Epithelial cell of proximal tubule (primary cell): ENCODE measurements around the gene SULT1E1. TPM values are rescaled to one million over a fixed set of nuclear protein-coding genes. Genes with fewer than 3 reads are reported as not detected.
A peak's percentile ranks its signal among the peaks of the same experiment; 100 is the strongest.
"Not testable (repeated sequence)": the region's sequence is repeated elsewhere in the genome, so short reads cannot be mapped to it uniquely, and the experiment has no call there.

ENCODE experiments used
- DNase-seq: peaks from one replicate; pipeline ENCODE4 v3.0.0-alpha.2; 2011; ENCODE audit warnings: low read depth
- H3K4me3 ChIP-seq: 2 replicates; pipeline ENCODE4 v1.5.1; 2011; ENCODE audit warnings: low read depth, mild to moderate bottlenecking, low read length
- total RNA-seq: library from RNA; depleted of rRNA; stranded (reverse); fragments of >200 nt; gene quantifications from 2 replicates; pipeline ENCODE4 v1.2.3, GENCODE V29; 2015
- TF ChIP-seq, protein P1 (sequence below): conservative IDR thresholded peaks from 2 replicates; pipeline ENCODE4 v1.5.1; 2012; ENCODE audit warnings: low read depth, mild to moderate bottlenecking, low read length

SULT1E1 gene
- total RNA-seq, 1 donor from 2014 or later, result not detected

GRCh38 chr4:69828828-69829227 lies 31.1 kb downstream of the SULT1E1 start:
- TF ChIP-seq, protein P1, sequence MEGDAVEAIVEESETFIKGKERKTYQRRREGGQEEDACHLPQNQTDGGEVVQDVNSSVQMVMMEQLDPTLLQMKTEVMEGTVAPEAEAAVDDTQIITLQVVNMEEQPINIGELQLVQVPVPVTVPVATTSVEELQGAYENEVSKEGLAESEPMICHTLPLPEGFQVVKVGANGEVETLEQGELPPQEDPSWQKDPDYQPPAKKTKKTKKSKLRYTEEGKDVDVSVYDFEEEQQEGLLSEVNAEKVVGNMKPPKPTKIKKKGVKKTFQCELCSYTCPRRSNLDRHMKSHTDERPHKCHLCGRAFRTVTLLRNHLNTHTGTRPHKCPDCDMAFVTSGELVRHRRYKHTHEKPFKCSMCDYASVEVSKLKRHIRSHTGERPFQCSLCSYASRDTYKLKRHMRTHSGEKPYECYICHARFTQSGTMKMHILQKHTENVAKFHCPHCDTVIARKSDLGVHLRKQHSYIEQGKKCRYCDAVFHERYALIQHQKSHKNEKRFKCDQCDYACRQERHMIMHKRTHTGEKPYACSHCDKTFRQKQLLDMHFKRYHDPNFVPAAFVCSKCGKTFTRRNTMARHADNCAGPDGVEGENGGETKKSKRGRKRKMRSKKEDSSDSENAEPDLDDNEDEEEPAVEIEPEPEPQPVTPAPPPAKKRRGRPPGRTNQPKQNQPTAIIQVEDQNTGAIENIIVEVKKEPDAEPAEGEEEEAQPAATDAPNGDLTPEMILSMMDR, result peak; percentile 1
- DNase-seq, result no peak
- H3K4me3 ChIP-seq, result no peak overlapping the region

GRCh38 chr4:69825056-69825455 lies 34.9 kb downstream of the SULT1E1 start:
- DNase-seq, H3K4me3 ChIP-seq: not testable (repeated sequence)

DNA sequence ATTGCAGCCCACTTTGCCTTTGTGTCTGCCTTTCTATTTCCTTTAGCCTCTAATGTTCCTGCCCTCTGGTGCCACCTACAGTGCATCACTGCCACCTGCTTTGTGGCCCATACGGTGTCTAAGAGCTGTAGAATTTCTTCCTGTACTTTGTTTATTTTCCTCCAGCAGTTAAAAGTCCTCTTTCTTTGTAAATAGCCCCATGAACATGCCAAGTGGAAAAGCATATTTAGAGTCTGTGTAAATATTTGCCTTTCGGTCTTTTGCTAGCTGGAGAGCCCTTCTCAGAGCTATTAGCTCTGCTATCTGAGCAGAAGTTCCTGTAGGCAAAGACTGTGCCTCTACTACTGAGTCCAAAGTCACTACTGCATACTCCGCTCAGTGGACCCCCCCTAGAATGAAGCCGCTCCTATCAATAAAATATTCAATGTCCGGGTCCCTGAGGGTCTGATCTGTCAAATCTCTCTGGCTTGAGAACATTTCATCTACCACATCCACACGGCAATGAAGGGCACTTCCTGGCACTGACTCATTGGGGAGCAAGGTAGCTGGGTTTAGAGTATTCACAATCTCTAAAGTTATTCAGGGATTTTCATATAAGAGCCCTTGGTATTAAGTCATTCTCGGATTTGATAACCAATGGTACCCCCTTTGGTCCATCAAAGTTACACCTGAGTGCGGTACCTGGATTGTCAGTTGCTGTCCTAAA lies 36.3 kb downstream of the SULT1E1 start:
- TF ChIP-seq, protein P1, result peak; percentile 91
- no peak for DNase-seq

DNA sequence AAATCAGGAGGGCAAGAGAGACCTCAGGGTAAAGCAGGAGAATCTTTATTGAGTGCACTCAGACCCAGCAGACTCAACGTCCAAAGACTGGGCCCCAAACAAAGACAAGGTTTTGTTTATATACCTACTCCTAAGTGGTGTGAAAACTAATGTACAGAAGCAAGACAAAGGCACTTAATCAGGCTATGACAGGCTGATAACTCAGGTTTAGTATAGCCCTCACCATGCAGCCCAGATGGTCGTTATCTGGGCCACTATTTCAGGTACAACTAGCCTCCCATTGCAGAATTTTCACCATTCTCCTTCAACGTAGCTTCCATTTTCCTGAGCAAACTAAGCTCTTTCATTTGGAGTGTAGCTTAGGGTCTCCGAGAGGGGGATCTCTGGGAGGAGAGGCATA lies 36.9 kb downstream of the SULT1E1 start:
- TF ChIP-seq, protein P1, result no peak
- no peak overlapping the region for H3K4me3 ChIP-seq
- DNase-seq, result no peak

More for the DNA sequence above, 36.3 kb downstream of the SULT1E1 start:
- no peak overlapping the region for H3K4me3 ChIP-seq

DNA sequence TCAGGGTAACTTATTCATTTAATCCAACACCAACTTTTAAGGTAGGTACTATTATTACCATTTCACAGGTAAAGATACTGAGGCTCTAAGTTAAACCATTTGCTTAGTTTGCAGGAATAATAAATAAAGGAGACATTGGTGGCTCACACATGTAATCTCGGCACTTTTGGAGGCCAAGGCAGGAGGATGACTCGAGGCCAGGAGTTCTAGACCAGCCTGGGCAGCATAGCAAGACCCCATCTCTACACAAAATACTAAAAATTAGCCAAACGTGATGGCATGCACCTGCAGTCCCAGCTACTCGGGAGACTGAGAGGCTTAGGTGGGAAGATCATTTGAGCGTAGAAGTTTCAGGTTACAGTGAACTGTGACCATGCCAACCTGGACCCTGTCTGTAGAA lies 37.7 kb downstream of the SULT1E1 start:
- no peak for DNase-seq
- TF ChIP-seq, protein P1, result no peak
- no peak overlapping the region for H3K4me3 ChIP-seq

- DNase-seq, result no peak
- no peak overlapping the region for H3K4me3 ChIP-seq
- TF ChIP-seq, protein P1, result no peak
Measured at GRCh38 chr4:69818060-69818639, 41.8 kb downstream of the SULT1E1 start.

- no peak overlapping the region for H3K4me3 ChIP-seq
- TF ChIP-seq, protein P1, result no peak
- no peak for DNase-seq
Measured at GRCh38 chr4:69816236-69816635, 43.7 kb downstream of the SULT1E1 start.
